ENCODE results near the gene SERPINB3. TPM values are rescaled to one million over a fixed set of nuclear protein-coding genes. Genes with fewer than 3 reads are reported as not detected.

Gene SERPINB3
- 0.28 TPM in 1 of 2 replicates, not detected in the other for total RNA-seq

DNA sequence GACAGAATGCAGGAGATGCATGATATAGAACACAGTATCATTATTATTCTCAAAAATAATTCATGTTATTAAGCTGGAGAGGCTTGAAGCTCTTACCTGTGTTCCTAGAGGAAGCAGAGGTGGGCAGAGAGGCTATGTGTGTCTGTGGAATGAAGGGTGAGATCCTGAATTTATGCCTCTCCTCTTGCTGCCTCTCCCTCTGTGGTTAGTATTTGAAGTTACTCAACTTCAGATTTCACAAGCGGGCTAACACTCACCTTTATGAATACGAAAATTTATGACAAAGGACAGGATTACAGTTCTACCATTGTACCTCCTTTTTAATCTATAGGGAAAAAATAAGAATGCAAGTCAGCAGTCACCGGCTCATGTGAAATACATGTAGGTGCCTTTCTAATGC lies at the start of gene SERPINB3:
TSS of gene SERPINB3 (minus strand) at position 144 of the 400 bp plus-strand sequence. CDS start 677 bp downstream, outside the sequence.

DNA sequence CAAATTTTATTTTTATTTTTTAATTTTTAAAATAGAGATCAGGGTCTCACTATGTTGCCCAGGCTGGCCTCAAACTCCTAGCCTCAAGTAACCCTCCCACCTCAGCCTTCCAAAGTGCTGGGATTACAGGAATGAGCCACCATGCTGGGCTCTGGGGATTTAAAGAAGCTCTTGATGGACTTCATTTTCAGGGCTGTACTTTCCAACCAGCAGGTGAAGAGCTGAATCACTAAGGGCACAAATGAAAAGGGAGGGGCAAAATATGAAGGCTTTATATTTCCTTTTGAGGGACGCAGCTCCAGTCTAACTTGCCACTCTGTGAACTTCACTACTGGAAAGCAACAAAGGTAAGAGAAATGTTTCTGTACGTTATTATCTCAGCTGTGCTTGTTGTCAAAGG lies 41.0 kb upstream of the SERPINB3 start, which contains the start of gene SERPINB11:
TSS of gene SERPINB11 (plus strand) at position 301 of the 400 bp plus-strand sequence. CDS start 7,234 bp downstream, outside the sequence.

DNA sequence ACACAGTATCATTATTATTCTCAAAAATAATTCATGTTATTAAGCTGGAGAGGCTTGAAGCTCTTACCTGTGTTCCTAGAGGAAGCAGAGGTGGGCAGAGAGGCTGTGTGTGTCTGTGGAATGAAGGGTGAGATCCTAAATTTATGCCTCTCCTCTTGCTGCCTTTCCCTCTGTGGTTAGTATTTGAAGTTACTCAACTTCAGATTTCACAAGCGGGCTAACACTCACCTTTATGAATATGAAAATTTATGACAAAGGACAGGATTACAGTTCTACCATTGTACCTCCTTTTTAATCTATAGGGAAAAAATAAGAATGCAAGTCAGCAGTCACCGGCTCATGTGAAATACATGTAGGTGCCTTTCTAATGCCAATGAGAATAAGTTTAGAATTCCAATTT lies 17.6 kb downstream of the SERPINB3 start, which contains the start of gene SERPINB4:
TSS of gene SERPINB4 (minus strand) at position 115 of the 400 bp plus-strand sequence. CDS start 679 bp downstream, outside the sequence.

Other genes with a start within 250 kb of the SERPINB3 start
- gene VPS4B, start 239.4 kb downstream of the SERPINB3 start, total RNA-seq, result 43.5 and 51.1 TPM in 2 replicates
- gene SERPINB5, start 184.9 kb downstream of the SERPINB3 start, total RNA-seq, result 0.09 and 0.14 TPM in 2 replicates
- not detected in 2 replicates for gene SERPINB12, start 119.5 kb downstream of the SERPINB3 start, total RNA-seq
- not detected in 2 replicates for gene SERPINB13, start 74.5 kb downstream of the SERPINB3 start, total RNA-seq
- gene SERPINB4, start 17.6 kb downstream of the SERPINB3 start, total RNA-seq, result 0.14 and 0.46 TPM in 2 replicates
- gene SERPINB11, start 41.1 kb upstream of the SERPINB3 start, total RNA-seq, result not detected in 2 replicates
- gene SERPINB7, start 113.5 kb upstream of the SERPINB3 start, total RNA-seq, result 1.4 and 4.1 TPM in 2 replicates
- gene SERPINB2, start 225.8 kb upstream of the SERPINB3 start, total RNA-seq, result 0.74 and 1.00 TPM in 2 replicates
- gene SERPINB10, start 246.1 kb upstream of the SERPINB3 start, total RNA-seq, result not detected in 2 replicates

All from smooth muscle cell of bladder (primary cell).